SK-N-MC (cell line): ENCODE measurements around the gene RAB3D.

Experiments
- DNase-seq: peaks from one replicate; pipeline ENCODE4 v3.0.0-alpha.2; 2011; ENCODE audit warnings: low read depth, low spot score
- H3K27ac ChIP-seq: fragments of 200-600 bp; sonication (generic); 2 replicates; pipeline ENCODE4 v1.5.1; 2016; ENCODE audit warnings: mixed run types
- H3K36me3 ChIP-seq: fragments of 200-600 bp; sonication (generic); 2 replicates; pipeline ENCODE4 v1.6.1; 2017; ENCODE audit warnings: antibody characterized with exemption, low read length, mixed read lengths; ENCODE audit not compliant: insufficient read depth
- H3K4me3 ChIP-seq: fragments of 200-600 bp; sonication (generic); 2 replicates; pipeline ENCODE4 v1.5.1; 2016
- H3K9ac ChIP-seq: fragments of 200-600 bp; sonication (generic); 2 replicates; pipeline ENCODE4 v1.8.0; 2017; ENCODE audit warnings: mixed run types, mixed read lengths; ENCODE audit not compliant: insufficient read length
- H3K9me3 ChIP-seq: fragments of 200-600 bp; sonication (generic); 2 replicates; pipeline ENCODE4 v1.6.1; 2017; ENCODE audit warnings: low read depth, mild to moderate bottlenecking, antibody characterized with exemption, low read length, moderate library complexity, mixed read lengths
- EZH2 ChIP-seq: fragments of 200-600 bp; sonication (generic); IDR thresholded peaks from one replicate; pipeline ENCODE4 v1.6.1; 2017; ENCODE audit warnings: antibody characterized with exemption
- FOXP2 ChIP-seq: optimal IDR thresholded peaks from 2 replicates; pipeline ENCODE3; 2011; ENCODE audit warnings: mild to moderate bottlenecking, moderate library complexity; ENCODE audit not compliant: insufficient read depth; ENCODE audit errors: extremely low read length, control extremely low read depth
- POLR2AphosphoS5 ChIP-seq: IDR thresholded peaks from 2 replicates; pipeline ENCODE4 v1.6.1; 2012; ENCODE audit warnings: mild to moderate bottlenecking, low read depth, low read length, borderline replicate concordance

Gene RAB3D

DNA sequence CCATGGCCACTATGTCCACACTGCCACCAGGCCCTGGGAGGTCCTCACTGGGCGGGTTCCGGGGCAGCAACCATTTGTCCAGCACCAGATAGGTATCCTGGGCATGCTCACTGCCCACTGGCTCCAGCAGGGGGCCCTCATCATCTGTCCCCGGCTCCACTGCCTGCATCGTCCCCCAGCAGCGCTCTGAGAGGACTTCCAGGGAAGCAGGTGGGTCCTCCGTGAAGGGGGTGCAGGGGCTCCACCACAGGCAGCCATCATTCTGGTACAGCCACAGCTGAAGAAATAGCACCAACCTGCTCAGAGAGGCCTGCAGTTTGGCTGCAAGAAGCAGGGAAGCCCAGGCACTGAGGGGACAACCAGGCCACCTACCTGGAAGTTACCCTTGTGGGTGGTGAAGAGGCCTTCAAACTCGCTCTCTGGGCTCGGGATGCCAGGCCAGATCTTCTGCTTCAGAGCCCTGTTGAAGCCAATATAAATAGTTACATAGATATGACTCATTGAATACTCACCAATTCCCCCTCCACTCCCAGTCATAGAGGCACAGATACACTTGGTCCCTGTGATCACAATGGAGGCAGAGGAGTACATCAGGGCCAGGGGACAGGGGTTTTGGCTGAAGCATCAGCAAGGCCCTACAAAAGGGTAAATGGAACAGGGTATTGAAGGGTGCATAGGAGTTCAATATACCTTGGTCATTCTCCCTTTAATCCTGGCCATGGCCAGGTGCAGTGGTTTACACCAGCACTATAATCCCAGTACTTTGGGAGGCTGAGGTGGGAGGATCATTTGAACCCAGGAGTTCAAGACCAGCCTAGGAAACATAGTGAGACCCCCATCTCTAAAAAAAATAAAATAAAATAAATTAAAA is 39.1 kb upstream of the RAB3D start:
- H3K9ac ChIP-seq = no peak overlapping the region
- peaks cover 6% of the 10 kb centered on the region; the same call in 1 of the 2 replicates for H3K36me3 ChIP-seq
- no peak overlapping the region for H3K4me3 ChIP-seq
- H3K27ac ChIP-seq = no peak overlapping the region
- H3K9me3 ChIP-seq = no peaks in the 10 kb centered on the region
- DNase-seq = no peak
- TF ChIP-seq EZH2 (no peak), POLR2AphosphoS5 (no peak), FOXP2 (no peak)

DNA sequence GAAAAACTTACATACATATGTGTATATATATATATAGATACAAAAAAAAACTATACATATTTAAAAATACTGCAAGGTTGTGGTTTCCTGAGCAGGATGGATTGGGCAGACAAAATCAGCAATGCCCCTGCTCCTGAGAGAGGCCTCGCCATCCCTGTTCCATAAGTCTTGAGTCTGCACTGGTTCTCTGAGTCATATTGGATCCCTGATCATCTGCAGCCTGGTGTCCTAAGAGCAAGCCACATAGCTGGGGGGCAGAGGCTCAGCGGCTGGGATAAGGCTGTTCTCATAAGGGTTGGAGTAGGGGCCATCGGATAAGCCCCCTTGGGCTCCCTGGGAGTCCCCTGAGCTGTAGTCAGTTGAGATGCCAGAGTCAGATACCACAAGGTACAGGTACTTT is 38.3 kb upstream of the RAB3D start:
- TF ChIP-seq FOXP2 (no peak), POLR2AphosphoS5 (no peak), EZH2 (no peak)
- H3K27ac ChIP-seq = no peak overlapping the region
- no peak overlapping the region for H3K9ac ChIP-seq
- H3K36me3 ChIP-seq = peaks cover 6% of the 10 kb centered on the region; the same call in 1 of the 2 replicates
- no peak overlapping the region for H3K4me3 ChIP-seq
- H3K9me3 ChIP-seq = no peaks in the 10 kb centered on the region
- no peak for DNase-seq

DNA sequence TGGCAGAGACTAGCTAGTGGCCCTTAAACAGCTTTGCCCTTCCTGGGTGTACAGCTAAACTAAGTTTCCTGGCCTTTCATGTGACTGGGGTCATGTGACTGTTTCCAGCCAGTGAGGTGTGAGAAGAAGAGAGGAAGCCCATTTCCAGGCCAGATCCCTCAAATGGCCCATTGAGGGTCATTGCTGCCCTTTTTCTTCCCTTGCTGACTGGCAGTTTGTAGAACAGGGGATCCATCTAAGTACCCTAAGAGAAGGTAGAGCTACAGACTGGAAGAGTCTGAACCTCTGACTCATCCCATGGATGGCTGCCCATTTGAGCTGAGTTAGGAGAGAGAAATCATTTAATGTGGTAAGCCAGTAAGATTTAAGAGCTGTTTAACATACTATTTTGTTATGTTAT is 37.8 kb upstream of the RAB3D start:
- H3K9ac ChIP-seq = no peak overlapping the region

DNA sequence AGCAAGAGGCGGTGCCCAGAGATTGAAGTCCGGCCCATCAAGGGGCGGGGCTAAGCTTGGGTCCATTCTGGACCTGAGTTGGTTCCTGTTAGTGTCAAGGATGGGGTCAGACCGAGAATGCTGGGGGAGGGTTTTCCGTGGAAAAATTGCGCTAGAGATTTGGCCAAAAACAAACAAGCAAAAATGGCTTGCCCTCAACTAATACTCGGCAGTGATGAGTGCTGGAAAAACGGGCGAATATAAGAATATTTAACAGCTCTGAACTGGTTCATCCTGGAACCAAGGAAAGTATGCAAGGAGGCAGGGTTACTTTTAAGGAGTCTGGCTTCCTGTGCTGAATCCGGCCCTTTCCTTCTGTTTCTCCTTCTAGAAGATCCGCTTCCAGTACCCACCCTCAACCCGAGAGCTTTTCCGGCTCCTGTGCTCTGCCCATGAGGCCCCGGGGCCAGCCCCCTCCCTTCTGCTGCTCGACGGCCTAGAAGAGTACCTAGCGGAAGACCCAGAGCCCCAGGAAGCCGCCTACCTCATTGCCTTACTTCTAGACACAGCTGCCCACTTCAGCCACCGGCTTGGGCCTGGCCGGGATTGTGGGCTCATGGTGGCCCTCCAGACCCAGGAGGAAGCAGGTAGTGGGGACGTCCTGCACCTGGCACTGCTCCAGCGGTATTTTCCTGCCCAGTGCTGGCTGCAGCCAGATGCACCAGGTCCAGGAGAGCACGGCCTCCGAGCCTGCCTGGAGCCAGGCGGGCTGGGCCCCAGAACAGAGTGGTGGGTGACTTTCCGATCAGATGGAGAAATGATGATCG is 35.9 kb upstream of the RAB3D start:
- Histone ChIP-seq H3K4me3 (peak overlapping the region; percentile 92), H3K9ac (peak overlapping the region; percentile 48), H3K27ac (peak overlapping the region; percentile 76; the same call in 1 of the 2 replicates), H3K9me3 (no peaks in the 10 kb centered on the region), H3K36me3 (peaks cover 6% of the 10 kb centered on the region; the same call in 1 of the 2 replicates)
- DNase-seq = no peak
- no peak for TF ChIP-seq EZH2
- no peak for TF ChIP-seq POLR2AphosphoS5
- TF ChIP-seq FOXP2 = no peak

More for the DNA sequence above, 37.8 kb upstream of the RAB3D start:
- Histone ChIP-seq H3K36me3 (peaks cover 6% of the 10 kb centered on the region; the same call in 1 of the 2 replicates), H3K4me3 (no peak overlapping the region), H3K27ac (peak overlapping the region; percentile 22; the same call in 1 of the 2 replicates), H3K9me3 (no peaks in the 10 kb centered on the region)
- no peak for DNase-seq
- no peak for TF ChIP-seq POLR2AphosphoS5
- no peak for TF ChIP-seq EZH2
- TF ChIP-seq FOXP2 = no peak

DNA sequence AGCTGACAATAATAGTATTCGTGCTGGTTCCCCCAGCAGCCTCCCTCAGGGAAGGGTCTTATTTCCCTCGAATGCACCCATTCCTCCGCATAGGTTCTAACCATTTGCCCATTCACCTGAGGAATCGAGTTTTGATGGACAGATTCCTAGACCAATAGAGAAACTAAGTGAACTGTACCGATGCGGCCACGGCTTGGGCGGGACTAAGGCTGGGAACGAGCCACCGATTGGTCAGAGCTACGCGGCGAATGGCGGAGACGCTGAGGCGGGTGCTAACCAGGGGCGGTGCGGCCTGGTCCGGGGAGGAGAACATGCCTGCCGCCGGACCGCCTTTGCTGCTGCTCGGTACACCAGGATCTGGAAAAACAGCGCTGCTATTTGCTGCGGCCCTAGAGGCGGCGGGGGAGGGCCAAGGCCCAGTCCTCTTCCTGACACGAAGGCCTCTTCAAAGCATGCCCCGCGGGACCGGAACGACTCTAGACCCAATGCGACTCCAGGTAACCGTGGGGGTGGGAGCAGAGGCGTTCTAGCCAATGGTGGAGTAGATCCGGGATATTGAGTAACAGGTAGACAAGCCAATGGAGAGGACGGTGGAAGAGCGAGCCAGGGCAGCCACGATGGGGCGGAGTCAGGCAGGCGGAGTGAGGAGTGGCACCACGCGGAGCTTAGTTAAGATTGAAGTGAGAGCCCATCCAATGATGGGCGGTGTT is 35.1 kb upstream of the RAB3D start, which contains the start of gene SWSAP1:
TSS of gene SWSAP1 (plus strand) at position 234 of the 710 bp plus-strand sequence. CDS start at position 249, 15 bp downstream.
- peak within 1 kb of the TSS; percentile 94 for H3K27ac ChIP-seq
- peak; percentile 98 for DNase-seq
- H3K4me3 ChIP-seq = peak within 1 kb of the TSS; percentile 92

DNA sequence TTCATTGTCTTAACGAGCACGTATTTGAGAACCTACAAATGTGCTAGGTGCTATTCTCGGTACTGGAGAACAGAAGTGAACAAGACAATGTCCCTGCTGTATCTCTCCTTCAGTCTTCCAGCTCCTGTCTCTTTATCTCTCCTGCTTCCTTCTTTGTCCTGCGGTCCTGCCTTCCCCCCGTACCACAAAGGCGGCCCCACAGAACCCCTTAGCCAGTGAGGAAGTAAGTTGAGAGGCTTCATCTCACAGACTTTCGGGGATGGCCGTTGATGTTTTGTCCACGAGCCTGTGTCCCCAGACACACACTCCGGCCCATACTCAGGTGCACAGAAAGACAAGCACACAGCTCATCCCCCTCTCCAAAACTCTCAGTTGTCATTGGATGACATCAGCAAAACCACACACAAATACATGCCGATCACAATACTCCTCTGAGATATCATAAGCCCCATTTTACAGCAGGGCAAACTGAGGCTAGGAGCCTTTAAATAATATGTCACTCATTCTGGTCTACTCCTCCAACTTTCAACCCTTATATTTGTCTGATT is 34.5 kb upstream of the RAB3D start:
- H3K9ac ChIP-seq = no peak overlapping the region
- DNase-seq = no peak
- H3K4me3 ChIP-seq = peak overlapping the region; percentile 92
- TF ChIP-seq EZH2 (no peak), POLR2AphosphoS5 (no peak), FOXP2 (no peak)
- H3K27ac ChIP-seq = no peak overlapping the region
- H3K36me3 ChIP-seq = peaks cover 6% of the 10 kb centered on the region; the same call in 1 of the 2 replicates
- no peaks in the 10 kb centered on the region for H3K9me3 ChIP-seq

More for the DNA sequence above, 35.1 kb upstream of the RAB3D start, which contains the start of gene SWSAP1:
- Histone ChIP-seq H3K9me3 (no peaks in the 10 kb centered on the region), H3K9ac (peak within 1 kb of the TSS; percentile 92), H3K36me3 (peaks cover 6% of the 10 kb centered on the region; the same call in 1 of the 2 replicates)
- TF ChIP-seq FOXP2 (peak; percentile 6), EZH2 (no peak), POLR2AphosphoS5 (peak; percentile 66; the same call in 1 of the 2 replicates)

DNA sequence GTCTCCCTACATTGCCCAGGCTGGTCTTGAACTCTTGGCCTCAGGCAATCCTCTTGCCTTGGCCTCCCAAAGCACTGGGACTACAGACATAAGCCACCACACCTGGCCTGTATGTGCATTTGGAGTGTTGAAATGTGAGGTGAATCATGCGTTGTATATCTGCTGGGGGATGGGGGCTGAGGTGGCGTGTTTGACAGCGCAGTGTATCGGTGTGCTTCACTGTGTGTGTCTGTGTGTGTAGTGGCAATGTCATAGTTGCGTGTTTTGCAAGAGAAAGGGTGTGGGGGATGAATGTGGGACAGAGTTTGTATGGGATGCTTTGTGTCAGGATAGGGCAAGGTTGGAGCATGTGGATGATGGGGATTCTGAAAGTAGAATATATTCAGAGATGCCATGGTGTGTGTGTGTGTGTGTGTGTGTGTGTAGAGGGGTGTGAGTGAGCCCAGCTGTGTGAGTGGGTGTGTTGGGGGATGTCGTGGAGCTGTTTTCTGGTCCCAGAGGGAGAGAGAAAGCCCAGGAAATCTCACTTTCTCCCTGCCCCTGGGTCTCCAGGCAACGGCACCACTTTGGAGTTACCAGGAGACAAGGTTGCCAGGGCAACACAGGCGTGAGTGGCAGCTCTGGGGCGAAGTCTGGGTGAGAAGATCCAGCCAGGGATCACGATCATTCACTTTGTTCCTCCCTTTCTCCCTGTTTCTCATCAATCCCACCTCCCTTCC is 33.9 kb upstream of the RAB3D start:
- no peak for TF ChIP-seq FOXP2
- no peak for TF ChIP-seq POLR2AphosphoS5
- no peak for TF ChIP-seq EZH2
- DNase-seq = no peak
- Histone ChIP-seq H3K27ac (no peak overlapping the region), H3K9ac (no peak overlapping the region), H3K9me3 (no peaks in the 10 kb centered on the region), H3K4me3 (no peak overlapping the region), H3K36me3 (peaks cover 5% of the 10 kb centered on the region; the same call in 1 of the 2 replicates)
